Suprapubic skin (tissue), 4 donors: ENCODE results near the gene PRSS48. TPM values are rescaled to one million over a fixed set of nuclear protein-coding genes. Genes with fewer than 3 reads are reported as not detected.
A peak's percentile ranks its signal among the peaks of the same experiment; 100 is the strongest.
"Not testable (repeated sequence)": the region's sequence is repeated elsewhere in the genome, so short reads cannot be mapped to it uniquely, and the experiment has no call there.

Experiments
- DNase-seq, 2 donors: peaks; one replicate each; pipeline ENCODE4 v3.0.0-alpha.2; 2019; ENCODE audit warnings: low spot score in 2 of 2
- H3K27ac ChIP-seq: fragments of 200-600 bp; sonication (generic); one replicate; pipeline ENCODE4 v1.5.1; 2019
- H3K27me3 ChIP-seq: fragments of 200-600 bp; sonication (generic); one replicate; pipeline ENCODE4 v1.5.1; 2019
- H3K36me3 ChIP-seq: fragments of 200-600 bp; sonication (generic); one replicate; pipeline ENCODE4 v1.5.1; 2019
- H3K4me1 ChIP-seq: fragments of 200-600 bp; sonication (generic); one replicate; pipeline ENCODE4 v1.5.1; 2019
- H3K4me3 ChIP-seq: fragments of 200-600 bp; sonication (generic); one replicate; pipeline ENCODE4 v1.5.1; 2019; ENCODE audit warnings: mild to moderate bottlenecking
- H3K9me3 ChIP-seq: fragments of 200-600 bp; sonication (generic); one replicate; pipeline ENCODE4 v1.5.1; 2019
- CTCF ChIP-seq, 2 donors: fragments of 200-600 bp in 1 of 2; fragments of 450-650 bp in 1 of 2; sonication (generic) in 1 of 2; IDR thresholded peaks; one replicate each; pipeline ENCODE4 v1.5.1; 2016 to 2019; ENCODE audit warnings: antibody characterized with exemption in 2 of 2, mild to moderate bottlenecking in 1 of 2, moderate library complexity in 1 of 2
- EP300 ChIP-seq: sonication (generic); formaldehyde crosslinking; IDR thresholded peaks from one replicate; pipeline ENCODE4 v1.6.1; 2017; ENCODE audit warnings: antibody characterized with exemption
- POLR2A ChIP-seq, 2 donors: fragments of 450-650 bp; IDR thresholded peaks; one replicate each; pipeline ENCODE4 v1.6.1; 2017; ENCODE audit warnings: antibody characterized with exemption in 2 of 2, mild to moderate bottlenecking in 2 of 2, moderate library complexity in 2 of 2
- POLR2AphosphoS5 ChIP-seq, 3 donors: sonication (generic); formaldehyde crosslinking; IDR thresholded peaks; one replicate each; pipeline ENCODE4 v1.6.1; 2017; ENCODE audit warnings: antibody characterized with exemption in 3 of 3
- WGBS: methylation state at CpG from one replicate; pipeline ENCODE4 v1.1.5; 2018; 5-methylcytosine and 5-hydroxymethylcytosine counted together
- total RNA-seq, 4 donors: library from RNA; depleted of rRNA; stranded (reverse); fragments of >200 nt; gene quantifications; one replicate each; pipeline ENCODE4 v1.1.0, GENCODE V29; 2016

PRSS48 gene
- total RNA-seq, 4 donors from 2014 or later, result not detected

GRCh38 chr4:151314479-151314878, 37.5 kb downstream of the PRSS48 start:
- Histone ChIP-seq H3K4me3 (no peak overlapping the region), H3K27me3 (no peaks in the 10 kb centered on the region), H3K4me1 (peaks cover 27% of the 10 kb centered on the region), H3K36me3 (no peaks in the 10 kb centered on the region), H3K27ac (peak overlapping the region; percentile 7), H3K9me3 (no peaks in the 10 kb centered on the region)
- 94% methylated on average over 1 of the region's 1 CpG for WGBS
- no peak for TF ChIP-seq POLR2A (IDR thresholded peaks at IDR 0.05)
- DNase-seq, result no peak

DNA sequence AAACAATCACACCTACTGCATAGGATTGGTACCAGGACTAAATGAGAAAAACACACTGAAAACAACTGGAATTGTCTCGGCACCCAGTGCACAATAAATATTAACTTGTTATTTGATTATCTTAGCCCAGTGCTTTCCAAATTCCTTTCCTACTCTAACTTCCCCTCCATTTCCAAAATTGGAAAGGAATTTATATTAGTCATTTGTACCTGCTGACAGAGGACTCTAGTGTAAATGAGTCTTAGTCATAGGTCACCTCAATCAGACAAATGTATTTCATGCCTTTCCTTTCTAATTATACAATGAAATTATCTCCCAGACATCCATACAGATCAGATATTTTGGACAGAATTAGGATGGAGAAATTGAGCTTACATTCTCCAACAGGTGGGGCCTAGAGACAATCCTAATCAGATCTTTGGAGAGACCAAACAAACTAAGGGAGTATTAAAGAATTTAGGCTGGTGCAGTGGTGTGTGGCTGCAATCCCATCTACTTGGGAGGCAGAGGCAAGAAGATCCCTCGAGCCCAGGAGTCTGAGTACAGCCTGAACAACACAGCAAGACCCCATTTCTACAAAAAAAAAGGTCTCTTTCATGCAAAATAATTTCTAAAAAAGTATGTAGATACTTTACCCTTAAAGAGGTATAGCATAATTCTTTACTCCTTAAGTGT, 38.4 kb downstream of the PRSS48 start:
- H3K27ac ChIP-seq, result peak overlapping the region; percentile 7
- H3K9me3 ChIP-seq, result no peaks in the 10 kb centered on the region
- 48% methylated on average over 2 of the region's 2 CpGs for WGBS
- TF ChIP-seq POLR2A (IDR thresholded peaks at IDR 0.05), result no peak
- no peak for TF ChIP-seq EP300
- no peak for TF ChIP-seq POLR2AphosphoS5 (IDR thresholded peaks at IDR 0.05)
- TF ChIP-seq CTCF (IDR thresholded peaks at IDR 0.05), result no peak
- H3K27me3 ChIP-seq, result no peaks in the 10 kb centered on the region
- DNase-seq, result no peak
- H3K4me3 ChIP-seq, result no peak overlapping the region
- H3K36me3 ChIP-seq, result no peaks in the 10 kb centered on the region
- H3K4me1 ChIP-seq, result peaks cover 27% of the 10 kb centered on the region

DNA sequence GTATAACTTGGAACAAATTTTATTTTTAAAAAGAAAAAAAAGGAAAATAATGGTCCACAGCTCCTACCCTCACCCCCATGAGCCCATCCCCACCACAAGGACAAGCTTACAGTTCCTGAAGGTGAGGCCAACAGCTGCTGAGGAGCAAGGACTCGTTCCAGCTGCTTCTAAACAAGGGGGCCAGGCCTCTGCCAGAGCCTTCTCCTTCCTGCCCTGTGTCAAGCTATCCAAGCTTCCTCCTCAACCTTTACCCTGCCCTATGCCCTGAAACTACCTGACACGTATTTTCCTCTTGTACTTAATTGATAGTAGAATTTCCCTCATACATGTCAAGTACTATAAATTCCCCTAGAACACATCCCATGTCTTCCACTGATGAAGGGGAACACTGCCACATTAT, 39.7 kb downstream of the PRSS48 start:
- 48% methylated on average over 2 of the region's 2 CpGs for WGBS
- peaks cover 32% of the 10 kb centered on the region for H3K4me1 ChIP-seq
- H3K36me3 ChIP-seq, result no peaks in the 10 kb centered on the region
- TF ChIP-seq POLR2AphosphoS5 (IDR thresholded peaks at IDR 0.05), result no peak
- no peak for TF ChIP-seq EP300
- TF ChIP-seq CTCF (IDR thresholded peaks at IDR 0.05), result no peak
- TF ChIP-seq POLR2A (IDR thresholded peaks at IDR 0.05), result no peak
- DNase-seq, result no peak
- H3K27ac ChIP-seq, result no peak overlapping the region
- H3K27me3 ChIP-seq, result no peaks in the 10 kb centered on the region
- no peak overlapping the region for H3K4me3 ChIP-seq
- no peaks in the 10 kb centered on the region for H3K9me3 ChIP-seq

- H3K27ac ChIP-seq, result no peak overlapping the region
- H3K36me3 ChIP-seq, result no peaks in the 10 kb centered on the region
- H3K27me3 ChIP-seq, result no peaks in the 10 kb centered on the region
- peaks cover 47% of the 10 kb centered on the region for H3K4me1 ChIP-seq
- WGBS, result 89% methylated on average over 1 of the region's 1 CpG
- DNase-seq, result no peak
- TF ChIP-seq EP300 (no peak), POLR2AphosphoS5 (IDR thresholded peaks at IDR 0.05) (no peak), CTCF (IDR thresholded peaks at IDR 0.05) (no peak), POLR2A (IDR thresholded peaks at IDR 0.05) (no peak)
- H3K4me3 ChIP-seq, result no peak overlapping the region
- H3K9me3 ChIP-seq, result no peaks in the 10 kb centered on the region
Measured at GRCh38 chr4:151318307-151319006, 41.5 kb downstream of the PRSS48 start.

DNA sequence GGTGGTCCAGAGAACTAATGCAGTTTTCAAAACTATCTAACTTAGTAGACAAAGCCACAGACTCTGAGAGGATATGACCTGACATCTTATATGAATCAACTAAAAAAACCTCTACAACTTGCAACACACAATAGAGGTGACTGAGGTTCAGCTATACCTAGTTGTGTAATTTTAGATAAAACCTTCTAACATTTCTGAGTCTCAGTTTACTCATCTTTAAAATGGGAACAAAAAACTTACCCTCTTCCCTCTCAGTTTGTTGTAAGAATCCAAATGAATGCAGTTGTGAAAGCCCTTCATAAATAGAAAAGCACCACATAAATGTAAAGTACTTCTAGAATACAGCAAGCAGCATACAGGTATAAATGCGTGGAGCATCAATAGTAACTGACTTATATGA, 42.5 kb downstream of the PRSS48 start:
- peaks cover 47% of the 10 kb centered on the region for H3K4me1 ChIP-seq
- 97% methylated on average over 1 of the region's 1 CpG for WGBS
- no peaks in the 10 kb centered on the region for H3K36me3 ChIP-seq
- no peak for TF ChIP-seq POLR2AphosphoS5 (IDR thresholded peaks at IDR 0.05)
- TF ChIP-seq EP300, result no peak
- no peak for TF ChIP-seq POLR2A (IDR thresholded peaks at IDR 0.05)
- no peak overlapping the region for H3K27ac ChIP-seq
- H3K9me3 ChIP-seq, result no peaks in the 10 kb centered on the region
- no peaks in the 10 kb centered on the region for H3K27me3 ChIP-seq
- H3K4me3 ChIP-seq, result no peak overlapping the region
- no peak for DNase-seq

- Histone ChIP-seq H3K27me3 (no peaks in the 10 kb centered on the region), H3K9me3 (no peaks in the 10 kb centered on the region), H3K4me1 (peaks cover 39% of the 10 kb centered on the region), H3K27ac (no peak overlapping the region), H3K4me3 (no peak overlapping the region), H3K36me3 (no peaks in the 10 kb centered on the region)
- no peak for DNase-seq
- TF ChIP-seq CTCF (IDR thresholded peaks at IDR 0.05), result no peak
- no peak for TF ChIP-seq EP300
- TF ChIP-seq POLR2AphosphoS5 (IDR thresholded peaks at IDR 0.05), result no peak
- no peak for TF ChIP-seq POLR2A (IDR thresholded peaks at IDR 0.05)
- 53% methylated on average over 1 of the region's 1 CpG for WGBS
Measured at GRCh38 chr4:151321586-151321985, 44.6 kb downstream of the PRSS48 start.

GRCh38 chr4:151322161-151322560, 45.2 kb downstream of the PRSS48 start:
- not testable (repeated sequence) for DNase-seq, H3K4me3 ChIP-seq, H3K36me3 ChIP-seq, H3K27me3 ChIP-seq, H3K9me3 ChIP-seq, H3K27ac ChIP-seq
- peaks cover 39% of the 10 kb centered on the region for H3K4me1 ChIP-seq
- 70% methylated on average over 4 of the region's 4 CpGs for WGBS
